ENCODE data around the gene ABHD17A. TPM values are rescaled to one million over a fixed set of nuclear protein-coding genes. Genes with fewer than 3 reads are reported as not detected.

Gene ABHD17A
- total RNA-seq, 2 donors from 2014 or later, result 96.8 to 143 TPM

- H3K27ac ChIP-seq, result no peak overlapping the region
These were observed 43.9 kb upstream of the ABHD17A start for GRCh38 chr19:1929021-1929742.

GRCh38 chr19:1925544-1925943, 40.2 kb upstream of the ABHD17A start:
- Histone ChIP-seq H3K27ac (no peak overlapping the region), H3K36me3 (peaks cover 19% of the 10 kb centered on the region), H3K4me1 (ENCODE audit: control insufficient read depth in 1 of 2, low read depth in 2 of 2) (peaks cover 6 to 8% of the 10 kb centered on the region in 2 donors), H3K27me3 (replicated peaks; ENCODE audit: insufficient read depth) (no peaks in the 10 kb centered on the region), H3K9me3 (no peaks in the 10 kb centered on the region), H3K4me3 (no peak overlapping the region)
- DNase-seq (ENCODE audit: low spot score) (no peak), ATAC-seq (ENCODE audit: insufficient number of reproducible peaks, low FRiP score, low read depth) (no peak)
- TF ChIP-seq CTCF (IDR thresholded peaks at IDR 0.05), result no peak

More at GRCh38 chr19:1929021-1929742, 43.9 kb upstream of the ABHD17A start:
- H3K9me3 ChIP-seq, result no peaks in the 10 kb centered on the region
- peak; percentile 57 for ATAC-seq (ENCODE audit: insufficient number of reproducible peaks, low FRiP score, low read depth)
- H3K36me3 ChIP-seq, result peaks cover 6% of the 10 kb centered on the region
- TF ChIP-seq CTCF (IDR thresholded peaks at IDR 0.05), result peak; percentile 88
- no peak for DNase-seq (ENCODE audit: low spot score)
- H3K27me3 ChIP-seq (replicated peaks; ENCODE audit: insufficient read depth), result no peaks in the 10 kb centered on the region
- H3K4me3 ChIP-seq, result peak overlapping the region; percentile 63
- H3K4me1 ChIP-seq (ENCODE audit: control insufficient read depth in 1 of 2, low read depth in 2 of 2), result peaks cover 6 to 8% of the 10 kb centered on the region in 2 donors

GRCh38 chr19:1924320-1924961, 39.1 kb upstream of the ABHD17A start:
- no peak overlapping the region for H3K4me3 ChIP-seq
- no peaks in the 10 kb centered on the region for H3K4me1 ChIP-seq (ENCODE audit: control insufficient read depth in 1 of 2, low read depth in 2 of 2)
- no peak for TF ChIP-seq CTCF (IDR thresholded peaks at IDR 0.05)
- no peak for DNase-seq (ENCODE audit: low spot score)
- no peak overlapping the region for H3K27ac ChIP-seq
- H3K27me3 ChIP-seq (replicated peaks; ENCODE audit: insufficient read depth), result no peaks in the 10 kb centered on the region
- ATAC-seq (ENCODE audit: insufficient number of reproducible peaks, low FRiP score, low read depth), result no peak
- peaks cover 30% of the 10 kb centered on the region for H3K36me3 ChIP-seq
- no peaks in the 10 kb centered on the region for H3K9me3 ChIP-seq

- H3K36me3 ChIP-seq, result peaks cover 38% of the 10 kb centered on the region
- H3K27ac ChIP-seq, result no peak overlapping the region
- ATAC-seq (ENCODE audit: insufficient number of reproducible peaks, low FRiP score, low read depth) (no peak), DNase-seq (ENCODE audit: low spot score) (no peak)
- no peaks in the 10 kb centered on the region for H3K27me3 ChIP-seq (replicated peaks; ENCODE audit: insufficient read depth)
- H3K9me3 ChIP-seq, result no peaks in the 10 kb centered on the region
- no peak for TF ChIP-seq CTCF (IDR thresholded peaks at IDR 0.05)
- H3K4me1 ChIP-seq (ENCODE audit: control insufficient read depth in 1 of 2, low read depth in 2 of 2), result no peaks in the 10 kb centered on the region
- H3K4me3 ChIP-seq, result no peak overlapping the region
These were observed 38.0 kb upstream of the ABHD17A start for GRCh38 chr19:1923319-1923718.

- no peaks in the 10 kb centered on the region for H3K4me1 ChIP-seq (ENCODE audit: control insufficient read depth in 1 of 2, low read depth in 2 of 2)
- ATAC-seq (ENCODE audit: insufficient number of reproducible peaks, low FRiP score, low read depth), result no peak
- H3K4me3 ChIP-seq, result no peak overlapping the region
- no peak for DNase-seq (ENCODE audit: low spot score)
- no peaks in the 10 kb centered on the region for H3K9me3 ChIP-seq
- no peaks in the 10 kb centered on the region for H3K27me3 ChIP-seq (replicated peaks; ENCODE audit: insufficient read depth)
- no peak overlapping the region for H3K27ac ChIP-seq
- TF ChIP-seq CTCF (IDR thresholded peaks at IDR 0.05), result no peak
- H3K36me3 ChIP-seq, result peaks cover 42% of the 10 kb centered on the region
These were observed 37.5 kb upstream of the ABHD17A start for GRCh38 chr19:1922803-1923202.

Measured in thoracic aorta (tissue), 2 donors.